Liver (tissue), 3 donors: Measurements from ENCODE around the gene ELOA.
"Not testable (repeated sequence)": the region's sequence is repeated elsewhere in the genome, so short reads cannot be mapped to it uniquely, and the experiment has no call there.

Experiments
- FOXA1 ChIP-seq: IDR thresholded peaks from 2 replicates; pipeline ENCODE4 v1.6.1; 2016; ENCODE audit warnings: antibody characterized with exemption
- RXRA ChIP-seq, 2 donors: IDR thresholded peaks; 2 replicates each; pipeline ENCODE4 v1.6.1; 2017 to 2018; ENCODE audit warnings: antibody characterized with exemption in 2 of 2, mild to moderate bottlenecking in 1 of 2
- TAF1 ChIP-seq: conservative IDR thresholded peaks from 2 replicates; pipeline ENCODE4 v1.6.1; 2016; ENCODE audit warnings: antibody characterized with exemption, mild to moderate bottlenecking
- TF ChIP-seq, protein P1 (sequence below): IDR thresholded peaks from 2 replicates; pipeline ENCODE4 v1.6.1; 2016; ENCODE audit warnings: antibody characterized with exemption, mild to moderate bottlenecking
- TF ChIP-seq, protein P2 (sequence below): fragments of 150-350 bp; IDR thresholded peaks from 2 replicates; pipeline ENCODE4 v1.5.1; 2017; ENCODE audit warnings: improper control_type of control experiment, low read depth, low read length; ENCODE audit not compliant: missing input control
- TF ChIP-seq, protein P3 (sequence below): IDR thresholded peaks from 2 replicates; pipeline ENCODE4 v1.6.1; 2016; ENCODE audit warnings: antibody characterized with exemption
- donor health status: healthy.
- donor health status: healthy.

DNA sequence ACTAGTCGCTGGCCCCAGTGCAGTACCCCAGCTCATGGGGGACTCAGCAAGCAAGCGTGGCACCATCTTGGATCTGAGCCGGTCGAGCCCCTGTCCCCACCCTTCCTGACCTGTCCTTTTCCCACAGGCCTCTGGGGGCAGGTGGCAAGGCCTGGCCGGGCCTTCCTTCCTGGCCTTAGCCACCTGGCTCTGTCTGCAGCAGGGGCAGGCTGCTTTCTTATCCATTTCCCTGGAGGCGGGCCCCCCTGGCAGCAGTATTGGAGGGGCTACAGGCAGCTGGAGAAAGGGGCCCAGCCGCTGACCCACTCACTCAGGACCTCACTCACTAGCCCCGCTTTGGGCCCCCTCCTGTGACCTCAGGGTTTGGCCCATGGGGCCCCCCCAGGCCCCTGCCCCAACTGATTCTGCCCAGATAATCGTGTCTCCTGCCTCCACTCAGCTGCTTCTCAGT lies 51.5 kb downstream of the ELOA start:
- TF ChIP-seq, protein P1, sequence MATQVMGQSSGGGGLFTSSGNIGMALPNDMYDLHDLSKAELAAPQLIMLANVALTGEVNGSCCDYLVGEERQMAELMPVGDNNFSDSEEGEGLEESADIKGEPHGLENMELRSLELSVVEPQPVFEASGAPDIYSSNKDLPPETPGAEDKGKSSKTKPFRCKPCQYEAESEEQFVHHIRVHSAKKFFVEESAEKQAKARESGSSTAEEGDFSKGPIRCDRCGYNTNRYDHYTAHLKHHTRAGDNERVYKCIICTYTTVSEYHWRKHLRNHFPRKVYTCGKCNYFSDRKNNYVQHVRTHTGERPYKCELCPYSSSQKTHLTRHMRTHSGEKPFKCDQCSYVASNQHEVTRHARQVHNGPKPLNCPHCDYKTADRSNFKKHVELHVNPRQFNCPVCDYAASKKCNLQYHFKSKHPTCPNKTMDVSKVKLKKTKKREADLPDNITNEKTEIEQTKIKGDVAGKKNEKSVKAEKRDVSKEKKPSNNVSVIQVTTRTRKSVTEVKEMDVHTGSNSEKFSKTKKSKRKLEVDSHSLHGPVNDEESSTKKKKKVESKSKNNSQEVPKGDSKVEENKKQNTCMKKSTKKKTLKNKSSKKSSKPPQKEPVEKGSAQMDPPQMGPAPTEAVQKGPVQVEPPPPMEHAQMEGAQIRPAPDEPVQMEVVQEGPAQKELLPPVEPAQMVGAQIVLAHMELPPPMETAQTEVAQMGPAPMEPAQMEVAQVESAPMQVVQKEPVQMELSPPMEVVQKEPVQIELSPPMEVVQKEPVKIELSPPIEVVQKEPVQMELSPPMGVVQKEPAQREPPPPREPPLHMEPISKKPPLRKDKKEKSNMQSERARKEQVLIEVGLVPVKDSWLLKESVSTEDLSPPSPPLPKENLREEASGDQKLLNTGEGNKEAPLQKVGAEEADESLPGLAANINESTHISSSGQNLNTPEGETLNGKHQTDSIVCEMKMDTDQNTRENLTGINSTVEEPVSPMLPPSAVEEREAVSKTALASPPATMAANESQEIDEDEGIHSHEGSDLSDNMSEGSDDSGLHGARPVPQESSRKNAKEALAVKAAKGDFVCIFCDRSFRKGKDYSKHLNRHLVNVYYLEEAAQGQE: not testable (repeated sequence)
- TF ChIP-seq, protein P2, sequence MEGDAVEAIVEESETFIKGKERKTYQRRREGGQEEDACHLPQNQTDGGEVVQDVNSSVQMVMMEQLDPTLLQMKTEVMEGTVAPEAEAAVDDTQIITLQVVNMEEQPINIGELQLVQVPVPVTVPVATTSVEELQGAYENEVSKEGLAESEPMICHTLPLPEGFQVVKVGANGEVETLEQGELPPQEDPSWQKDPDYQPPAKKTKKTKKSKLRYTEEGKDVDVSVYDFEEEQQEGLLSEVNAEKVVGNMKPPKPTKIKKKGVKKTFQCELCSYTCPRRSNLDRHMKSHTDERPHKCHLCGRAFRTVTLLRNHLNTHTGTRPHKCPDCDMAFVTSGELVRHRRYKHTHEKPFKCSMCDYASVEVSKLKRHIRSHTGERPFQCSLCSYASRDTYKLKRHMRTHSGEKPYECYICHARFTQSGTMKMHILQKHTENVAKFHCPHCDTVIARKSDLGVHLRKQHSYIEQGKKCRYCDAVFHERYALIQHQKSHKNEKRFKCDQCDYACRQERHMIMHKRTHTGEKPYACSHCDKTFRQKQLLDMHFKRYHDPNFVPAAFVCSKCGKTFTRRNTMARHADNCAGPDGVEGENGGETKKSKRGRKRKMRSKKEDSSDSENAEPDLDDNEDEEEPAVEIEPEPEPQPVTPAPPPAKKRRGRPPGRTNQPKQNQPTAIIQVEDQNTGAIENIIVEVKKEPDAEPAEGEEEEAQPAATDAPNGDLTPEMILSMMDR: not testable (repeated sequence)
- TF ChIP-seq TAF1; FOXA1; RXRA (IDR thresholded peaks at IDR 0.05): not testable (repeated sequence)
- TF ChIP-seq, protein P3, sequence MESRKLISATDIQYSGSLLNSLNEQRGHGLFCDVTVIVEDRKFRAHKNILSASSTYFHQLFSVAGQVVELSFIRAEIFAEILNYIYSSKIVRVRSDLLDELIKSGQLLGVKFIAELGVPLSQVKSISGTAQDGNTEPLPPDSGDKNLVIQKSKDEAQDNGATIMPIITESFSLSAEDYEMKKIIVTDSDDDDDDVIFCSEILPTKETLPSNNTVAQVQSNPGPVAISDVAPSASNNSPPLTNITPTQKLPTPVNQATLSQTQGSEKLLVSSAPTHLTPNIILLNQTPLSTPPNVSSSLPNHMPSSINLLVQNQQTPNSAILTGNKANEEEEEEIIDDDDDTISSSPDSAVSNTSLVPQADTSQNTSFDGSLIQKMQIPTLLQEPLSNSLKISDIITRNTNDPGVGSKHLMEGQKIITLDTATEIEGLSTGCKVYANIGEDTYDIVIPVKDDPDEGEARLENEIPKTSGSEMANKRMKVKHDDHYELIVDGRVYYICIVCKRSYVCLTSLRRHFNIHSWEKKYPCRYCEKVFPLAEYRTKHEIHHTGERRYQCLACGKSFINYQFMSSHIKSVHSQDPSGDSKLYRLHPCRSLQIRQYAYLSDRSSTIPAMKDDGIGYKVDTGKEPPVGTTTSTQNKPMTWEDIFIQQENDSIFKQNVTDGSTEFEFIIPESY: not testable (repeated sequence)
